VCaP (cell line): Measurements from ENCODE around the gene SCG3.

Source experiments
- H3K27ac ChIP-seq: fragments of 450-650 bp; 2 replicates; pipeline ENCODE4 v1.5.1; 2017
- TF ChIP-seq, protein P1 (sequence below): fragments of 450-650 bp; conservative IDR thresholded peaks from 2 replicates; pipeline ENCODE4 v1.5.1; 2017; ENCODE audit warnings: mild to moderate bottlenecking, moderate library complexity

SCG3 gene

DNA sequence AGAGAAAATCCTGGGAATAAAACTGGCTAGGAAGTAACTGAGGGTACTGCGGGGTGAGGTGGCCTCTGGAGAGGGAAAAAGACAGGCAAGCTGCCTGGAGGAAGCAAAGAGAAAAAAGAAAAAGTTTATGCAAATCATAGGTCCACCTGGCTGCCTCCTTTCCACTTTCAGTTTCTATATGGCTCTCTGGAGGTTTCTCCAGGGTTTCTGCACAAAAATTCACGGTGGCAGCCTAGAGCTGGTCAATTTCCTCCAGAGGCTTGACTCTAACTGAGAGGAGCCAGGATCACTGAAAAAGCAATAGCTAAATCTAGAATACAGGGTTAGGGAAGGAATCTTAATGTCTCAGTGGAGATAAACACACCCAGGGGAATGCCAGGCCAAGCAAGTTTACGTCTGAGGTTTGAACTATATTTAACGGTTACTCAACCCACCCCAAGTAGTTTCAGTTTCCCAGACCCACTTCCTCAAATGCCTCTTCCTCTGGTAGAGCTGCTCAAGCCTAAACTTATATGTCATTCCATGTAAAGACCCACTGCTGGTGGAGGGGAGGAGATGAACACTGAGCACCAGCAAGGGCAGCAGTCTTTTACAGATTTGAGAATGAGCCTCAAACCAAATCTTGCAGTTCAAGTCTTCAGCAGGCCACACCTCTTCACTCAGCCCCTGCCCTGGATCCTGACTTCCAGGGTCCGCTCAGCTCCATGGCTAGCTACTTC, 50.4 kb downstream of the SCG3 start:
- no peak overlapping the region for H3K27ac ChIP-seq

DNA sequence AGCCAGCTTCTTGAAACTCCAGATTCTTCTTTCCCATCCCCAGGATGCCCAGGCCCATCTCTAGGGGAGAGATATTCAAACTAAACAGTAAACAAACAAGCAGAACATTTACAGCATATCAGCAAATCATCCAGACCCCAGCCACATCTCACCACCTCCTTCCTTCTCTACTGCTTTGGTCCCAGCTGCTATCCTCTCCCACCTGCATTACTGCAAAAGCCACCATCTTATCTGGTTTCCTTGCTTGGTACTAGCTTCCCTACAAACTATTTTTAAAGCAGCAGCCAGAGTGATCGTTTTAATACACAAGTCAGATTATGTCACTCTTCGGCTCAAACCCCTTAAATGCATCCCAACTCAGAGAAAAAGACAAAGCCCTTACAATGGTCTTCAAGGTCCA, 51.3 kb downstream of the SCG3 start:
- TF ChIP-seq, protein P1, sequence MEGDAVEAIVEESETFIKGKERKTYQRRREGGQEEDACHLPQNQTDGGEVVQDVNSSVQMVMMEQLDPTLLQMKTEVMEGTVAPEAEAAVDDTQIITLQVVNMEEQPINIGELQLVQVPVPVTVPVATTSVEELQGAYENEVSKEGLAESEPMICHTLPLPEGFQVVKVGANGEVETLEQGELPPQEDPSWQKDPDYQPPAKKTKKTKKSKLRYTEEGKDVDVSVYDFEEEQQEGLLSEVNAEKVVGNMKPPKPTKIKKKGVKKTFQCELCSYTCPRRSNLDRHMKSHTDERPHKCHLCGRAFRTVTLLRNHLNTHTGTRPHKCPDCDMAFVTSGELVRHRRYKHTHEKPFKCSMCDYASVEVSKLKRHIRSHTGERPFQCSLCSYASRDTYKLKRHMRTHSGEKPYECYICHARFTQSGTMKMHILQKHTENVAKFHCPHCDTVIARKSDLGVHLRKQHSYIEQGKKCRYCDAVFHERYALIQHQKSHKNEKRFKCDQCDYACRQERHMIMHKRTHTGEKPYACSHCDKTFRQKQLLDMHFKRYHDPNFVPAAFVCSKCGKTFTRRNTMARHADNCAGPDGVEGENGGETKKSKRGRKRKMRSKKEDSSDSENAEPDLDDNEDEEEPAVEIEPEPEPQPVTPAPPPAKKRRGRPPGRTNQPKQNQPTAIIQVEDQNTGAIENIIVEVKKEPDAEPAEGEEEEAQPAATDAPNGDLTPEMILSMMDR, result no peak
- H3K27ac ChIP-seq, result no peak overlapping the region

More for the DNA sequence above, 50.4 kb downstream of the SCG3 start:
- TF ChIP-seq, protein P1, result no peak

DNA sequence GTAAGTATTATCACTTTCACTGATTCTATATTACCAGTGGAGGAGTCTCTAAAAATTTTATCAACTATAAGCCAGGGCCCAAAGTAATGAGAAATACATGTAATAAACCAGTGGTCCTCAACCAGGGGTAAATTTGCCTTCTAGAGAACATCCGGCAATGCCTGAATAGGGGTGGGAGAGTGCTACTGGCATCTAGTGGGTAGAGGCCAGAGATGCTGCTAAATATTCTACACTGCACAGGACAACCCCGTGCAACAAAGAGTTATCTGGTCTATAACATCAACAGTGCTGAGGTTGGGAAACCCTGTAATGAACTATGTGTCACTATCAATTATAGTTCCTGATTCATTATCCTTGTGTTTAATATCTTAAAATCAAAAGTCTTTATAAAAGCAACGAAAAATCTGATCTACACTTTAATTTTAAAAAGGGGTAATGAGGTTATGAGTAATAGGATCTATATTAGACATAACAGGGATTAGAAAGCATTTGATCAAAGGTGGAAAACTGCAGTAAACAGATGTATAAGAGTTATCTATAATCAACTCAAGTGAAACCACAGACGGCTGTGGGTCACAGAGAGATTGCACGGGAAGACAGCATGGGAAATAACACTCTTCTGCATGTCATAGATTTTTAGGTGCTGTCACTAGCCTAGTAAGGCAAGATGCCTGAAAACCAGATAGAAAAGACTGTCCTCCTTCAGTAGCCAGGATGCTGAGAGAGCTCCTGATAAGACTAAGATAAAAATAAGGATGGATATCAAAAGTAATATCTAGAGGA, 54.1 kb downstream of the SCG3 start:
- TF ChIP-seq, protein P1, result peak; percentile 50
- peak overlapping the region; percentile 96 for H3K27ac ChIP-seq

DNA sequence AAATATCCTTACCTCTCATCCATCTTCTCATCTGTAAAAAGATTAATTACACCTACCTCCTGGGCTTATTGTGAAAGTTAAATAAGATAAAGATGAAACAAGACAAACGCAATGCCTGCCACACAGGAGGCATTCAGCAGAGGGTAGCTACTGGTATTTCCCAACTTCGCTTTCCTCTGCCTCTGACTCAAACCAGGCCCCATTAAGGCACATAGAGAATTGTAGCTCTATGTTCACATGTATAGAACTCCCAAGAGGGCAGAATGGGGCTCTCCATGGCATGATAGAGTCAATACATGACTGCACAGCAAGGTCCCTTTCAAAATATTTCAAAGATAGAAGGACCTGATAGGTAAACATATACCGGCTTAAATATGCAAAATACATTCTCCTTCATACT, 54.8 kb downstream of the SCG3 start:
- H3K27ac ChIP-seq, result peak overlapping the region; percentile 96

DNA sequence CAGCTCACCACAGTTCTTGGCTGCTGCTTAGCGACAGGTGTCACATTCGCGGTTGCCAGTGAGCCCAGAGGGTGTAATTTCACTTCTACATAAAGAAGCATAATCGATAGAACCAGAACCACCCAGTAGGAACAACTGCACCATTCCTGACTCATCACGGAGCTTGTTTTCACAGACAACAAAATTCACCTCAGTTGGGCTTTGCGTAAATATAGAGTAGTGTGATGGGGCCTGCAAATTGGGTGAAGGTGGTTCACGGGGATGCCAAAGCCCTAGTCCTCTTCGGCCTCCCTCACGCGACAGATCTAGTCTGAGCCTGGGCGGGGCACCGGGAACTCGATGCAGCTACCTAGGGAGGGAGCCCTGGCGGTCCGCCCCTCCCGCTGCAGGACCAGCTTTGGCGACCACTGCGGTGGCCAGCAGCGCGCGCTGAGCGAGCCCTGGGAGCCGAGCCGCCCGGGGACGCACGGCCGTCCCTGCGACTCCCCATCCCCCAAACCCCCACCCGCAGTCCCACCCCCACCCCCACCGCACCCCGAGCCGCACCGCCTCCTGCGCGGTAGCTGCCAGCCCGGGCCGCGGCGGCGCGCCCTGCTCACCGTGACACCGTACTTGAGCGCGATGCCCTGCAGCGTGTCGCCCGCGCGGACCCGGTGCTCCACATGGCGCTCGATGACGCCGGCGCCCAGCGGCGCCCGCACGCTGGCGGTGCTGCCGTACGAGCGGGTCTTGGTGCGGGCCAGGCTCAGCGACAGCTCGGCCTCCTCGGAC, 55.6 kb downstream of the SCG3 start:
- peak overlapping the region; percentile 96 for H3K27ac ChIP-seq
- TF ChIP-seq, protein P1, result no peak; the same call in 1 of the 2 replicates

More for the DNA sequence above, 54.8 kb downstream of the SCG3 start:
- TF ChIP-seq, protein P1, result no peak

DNA sequence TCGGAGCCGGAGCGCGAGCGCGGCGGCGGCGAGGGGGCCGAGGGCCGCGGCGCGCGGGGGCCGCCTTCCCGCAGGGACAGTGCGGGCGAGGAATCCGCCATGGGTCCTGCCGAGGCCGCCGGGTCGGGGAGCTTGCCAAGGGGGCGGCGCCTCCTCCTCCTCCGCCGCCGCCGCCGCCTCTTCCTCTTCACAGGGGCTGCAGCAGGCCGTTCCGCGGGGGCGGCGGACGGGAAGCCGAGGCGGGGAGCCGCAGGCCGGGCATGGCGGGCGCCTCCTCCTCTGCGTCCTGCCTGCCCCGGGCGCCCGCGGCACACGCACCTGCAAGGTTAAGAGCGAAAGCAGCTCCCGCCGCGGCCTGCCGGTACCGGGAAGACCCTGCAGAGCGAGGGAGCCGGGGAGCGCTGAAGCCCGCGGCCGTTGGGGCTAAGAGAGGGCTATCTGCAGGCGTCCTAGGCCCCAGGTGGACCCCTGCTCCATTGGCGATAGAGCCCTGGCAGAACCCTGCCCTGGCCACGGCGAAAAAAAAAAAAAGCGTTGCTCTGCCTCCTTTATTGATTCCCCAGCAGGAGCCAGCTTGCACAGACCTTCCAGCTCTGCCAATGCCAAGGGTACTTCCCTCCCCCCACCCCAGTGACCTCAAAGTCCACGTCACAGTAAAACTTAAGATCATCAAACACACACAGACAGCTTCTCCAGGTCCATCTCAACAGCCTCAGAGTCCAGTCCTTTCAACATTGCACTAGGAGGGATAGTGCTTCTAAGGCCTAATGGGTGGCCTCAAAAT, 56.4 kb downstream of the SCG3 start, which contains the start of gene LYSMD2:
LYSMD2 (minus strand) TSS at position 134 of the 784 bp plus-strand sequence; CDS start at position 101, 33 bp downstream.
- TF ChIP-seq, protein P1, result no peak
- H3K27ac ChIP-seq, result peak within 1 kb of the TSS; percentile 96
